ENCODE results near the gene NACAD.

NACAD gene

GRCh38 chr7:45073786-45074527, 14.8 kb downstream of the NACAD start:
- DNase-seq = no peak

DNA sequence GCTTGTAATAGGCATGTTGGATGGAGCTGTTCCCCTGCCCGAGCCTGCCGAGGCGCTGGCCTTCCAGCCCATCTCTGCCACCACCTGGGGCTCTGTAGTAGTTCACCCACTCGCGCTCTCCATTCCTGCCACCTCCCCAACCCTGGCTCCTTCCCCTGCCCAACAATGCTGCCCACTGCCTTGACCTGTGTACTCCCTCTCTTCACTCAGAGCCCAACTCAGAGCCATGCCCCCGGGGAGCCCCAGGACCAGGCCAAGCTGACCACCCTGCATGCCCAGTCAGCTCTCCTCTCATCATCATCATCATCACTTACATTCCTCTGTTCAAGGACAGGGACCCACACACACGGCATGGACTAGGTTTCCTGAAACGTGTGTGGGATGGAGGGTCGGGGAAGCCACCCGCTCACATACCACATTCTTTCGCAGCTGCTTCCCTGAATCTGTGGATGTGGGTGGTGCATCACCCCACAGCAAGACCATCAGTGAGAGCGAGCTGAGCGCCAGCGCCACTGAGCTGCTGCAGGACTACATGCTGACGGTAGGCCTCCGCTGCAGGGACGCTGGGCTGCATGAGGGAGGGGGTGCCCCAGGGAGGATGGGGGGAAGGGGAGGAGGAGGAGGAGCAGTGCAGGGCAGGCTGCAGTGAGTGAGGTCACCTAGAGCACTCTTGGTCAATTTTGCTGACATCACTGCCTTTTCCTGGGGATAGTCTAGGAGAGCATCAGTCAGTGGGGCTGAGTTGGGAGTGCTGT, 15.6 kb downstream of the NACAD start:
- DNase-seq = no peak

GRCh38 chr7:45072131-45073030, 16.4 kb downstream of the NACAD start:
- no peak for DNase-seq

DNA sequence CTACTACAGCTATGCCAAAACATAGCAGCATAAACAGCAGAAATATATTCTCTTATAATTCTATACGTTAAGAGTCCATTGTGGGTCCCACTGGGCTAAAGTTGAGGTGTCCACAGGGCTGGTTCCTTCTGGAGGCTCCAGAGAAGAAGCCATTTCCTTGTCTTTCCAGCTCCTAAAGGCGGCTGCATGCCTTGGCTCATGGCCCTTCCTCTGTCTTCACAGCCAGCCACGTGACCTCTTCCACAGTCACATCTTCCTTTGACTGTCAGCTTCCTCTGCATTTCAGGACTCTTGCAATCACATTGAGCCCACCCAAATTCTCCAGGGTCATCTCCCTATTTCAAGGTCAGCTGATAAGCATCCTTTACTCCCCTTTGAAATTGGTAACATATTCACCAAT, 17.2 kb downstream of the NACAD start:
- DNase-seq = no peak

DNA sequence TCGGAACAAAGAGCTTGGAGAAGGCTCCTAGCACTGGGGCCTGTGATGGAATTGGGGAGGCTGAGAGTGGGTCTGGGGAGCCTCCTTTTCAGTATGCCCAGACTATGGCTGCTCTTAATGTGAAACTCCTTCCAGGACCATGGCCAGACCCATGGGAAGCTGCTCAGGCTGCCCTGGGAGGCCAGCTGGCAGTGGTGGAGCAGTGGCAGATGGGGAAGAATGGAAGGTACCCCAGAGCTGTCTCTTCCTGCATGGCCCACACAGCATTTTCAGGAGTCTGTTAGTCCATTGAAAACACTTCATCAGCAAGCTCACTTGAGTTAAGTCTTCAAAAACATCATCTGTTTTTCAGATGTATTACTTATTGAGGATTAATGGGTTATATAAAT, 18.5 kb downstream of the NACAD start:
- DNase-seq = no peak

DNA sequence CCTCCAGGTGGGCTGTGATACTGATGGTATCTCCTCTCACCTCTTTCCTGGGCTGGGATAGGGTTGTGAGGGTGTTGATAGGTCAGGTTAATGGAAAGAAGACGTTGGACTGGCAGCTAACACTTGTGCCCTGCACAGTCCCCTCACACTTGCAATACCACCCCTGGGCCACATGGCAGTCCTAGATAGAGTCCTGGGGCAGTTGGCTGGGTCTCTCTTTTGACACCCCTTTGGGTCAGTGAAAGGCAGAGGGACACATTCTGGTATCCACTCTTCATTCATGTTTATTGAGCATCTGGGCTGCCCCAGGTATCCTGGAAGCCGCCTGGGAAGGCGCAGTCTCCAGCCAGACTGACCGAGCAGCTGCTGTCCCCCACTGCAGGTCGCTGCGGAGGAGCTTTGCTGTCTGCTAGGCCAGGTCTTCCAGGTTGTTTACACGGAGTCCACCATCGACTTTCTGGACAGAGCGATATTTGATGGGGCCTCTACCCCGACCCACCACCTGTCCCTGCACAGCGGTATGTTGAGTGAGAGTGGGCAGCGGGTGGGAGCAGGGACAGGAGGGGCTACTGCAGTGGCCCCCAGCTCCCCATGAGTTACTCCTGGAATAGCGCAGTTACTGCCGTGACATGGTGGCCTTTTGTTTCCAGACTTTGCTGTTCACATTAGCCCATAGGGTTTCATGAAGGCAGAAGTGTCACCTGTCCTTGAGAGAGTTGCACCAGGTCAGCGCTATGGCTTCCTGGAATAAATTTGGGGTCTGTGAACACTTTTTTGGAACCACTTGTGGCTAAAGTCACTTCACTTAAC, 19.1 kb downstream of the NACAD start:
- DNase-seq = no peak

DNA sequence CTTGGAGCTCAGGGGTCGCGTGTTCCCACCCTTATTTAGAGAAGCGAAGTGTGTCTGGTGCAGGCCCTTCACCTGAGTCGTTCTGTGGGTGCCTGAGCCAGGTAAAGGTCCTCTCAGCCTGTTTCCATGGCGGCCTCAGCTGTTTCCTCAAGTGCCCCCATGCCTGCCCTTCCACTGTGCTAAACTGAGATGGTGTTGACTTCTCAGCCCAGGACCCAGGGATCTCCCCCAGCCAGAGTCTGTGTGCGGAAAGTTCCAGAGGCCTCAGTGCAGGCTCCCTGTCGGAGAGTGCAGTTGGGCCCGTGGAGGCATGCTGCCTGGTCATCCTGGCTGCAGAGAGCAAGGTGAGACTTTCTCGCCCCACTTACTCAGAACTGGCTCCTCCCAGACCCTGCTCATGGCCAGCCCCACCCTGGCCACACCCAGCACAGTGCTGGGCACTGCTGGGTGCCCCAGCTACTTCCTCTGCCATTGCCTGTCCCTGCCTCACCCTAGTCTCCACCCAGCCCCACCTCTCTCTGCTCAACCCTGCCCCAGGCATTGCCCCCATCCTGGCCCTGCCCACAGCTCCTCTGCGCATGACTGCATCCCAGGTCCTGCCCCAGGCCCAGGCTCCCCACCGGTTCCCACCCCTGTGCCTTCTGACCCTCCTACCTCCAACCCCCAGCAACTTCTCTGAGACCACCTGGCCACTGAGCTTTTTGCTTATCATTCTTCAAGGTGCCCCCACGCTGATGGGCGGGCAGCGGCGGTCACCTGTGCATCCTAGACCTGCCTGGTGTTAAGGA, 20.3 kb downstream of the NACAD start:
- no peak for DNase-seq

DNA sequence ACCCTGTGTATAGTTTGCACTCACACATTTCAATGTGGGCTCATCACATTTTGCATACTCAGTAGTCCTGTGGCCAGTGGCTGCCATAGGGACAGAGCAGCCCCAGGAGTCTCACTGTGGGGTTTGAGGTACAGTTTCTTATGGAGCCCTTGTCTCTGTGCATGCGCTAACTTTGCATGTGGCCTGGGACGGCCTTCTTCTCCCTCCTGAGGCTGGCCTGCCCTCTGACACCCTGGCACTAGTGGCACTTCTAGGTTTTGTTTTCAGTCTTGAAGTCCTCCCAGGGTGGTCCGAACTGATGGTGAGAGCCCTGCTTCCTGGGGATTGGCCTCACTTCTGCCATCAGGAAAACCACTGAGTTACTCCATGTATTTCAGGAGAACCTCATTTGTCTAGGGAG, 21.2 kb downstream of the NACAD start:
- DNase-seq = no peak

- no peak for DNase-seq
Observed at GRCh38 chr7:45066409-45066808, 22.4 kb downstream of the NACAD start.

GRCh38 chr7:45065031-45065995, 23.5 kb downstream of the NACAD start:
- DNase-seq = no peak

- DNase-seq = no peak
Observed at GRCh38 chr7:45064047-45064725, 24.6 kb downstream of the NACAD start.

DNA sequence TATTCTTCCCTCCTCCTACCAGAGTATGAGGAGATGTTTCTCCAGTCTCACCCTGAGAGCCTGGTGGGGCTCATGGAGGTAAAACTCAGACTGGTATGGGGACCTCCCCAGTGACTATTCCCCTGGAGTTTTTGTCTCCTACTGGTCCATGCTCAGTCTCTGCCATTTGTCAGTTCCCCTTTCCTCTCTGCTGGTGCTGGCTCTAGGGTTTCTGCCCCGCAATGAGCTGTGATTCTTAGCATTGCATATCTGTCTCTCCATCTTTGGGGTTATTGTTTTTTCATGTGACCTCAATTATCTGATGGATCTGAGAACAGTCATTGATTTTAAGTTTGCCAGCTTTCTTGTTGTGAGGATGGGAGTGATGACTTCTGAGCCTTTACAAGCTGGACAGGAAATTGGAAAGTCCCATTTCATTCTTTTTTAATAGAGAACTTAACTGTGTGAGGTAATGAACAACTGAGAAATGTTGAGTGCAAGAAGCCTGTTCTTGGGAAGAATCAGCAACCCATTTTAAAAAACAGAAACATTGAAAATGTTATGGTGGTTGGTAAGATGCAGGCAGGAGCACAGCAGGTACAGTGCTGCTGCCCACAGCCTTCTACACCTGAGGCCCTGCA, 26.9 kb downstream of the NACAD start:
- DNase-seq = no peak

- DNase-seq = no peak
Observed at GRCh38 chr7:45061352-45061751, 27.4 kb downstream of the NACAD start.

DNA sequence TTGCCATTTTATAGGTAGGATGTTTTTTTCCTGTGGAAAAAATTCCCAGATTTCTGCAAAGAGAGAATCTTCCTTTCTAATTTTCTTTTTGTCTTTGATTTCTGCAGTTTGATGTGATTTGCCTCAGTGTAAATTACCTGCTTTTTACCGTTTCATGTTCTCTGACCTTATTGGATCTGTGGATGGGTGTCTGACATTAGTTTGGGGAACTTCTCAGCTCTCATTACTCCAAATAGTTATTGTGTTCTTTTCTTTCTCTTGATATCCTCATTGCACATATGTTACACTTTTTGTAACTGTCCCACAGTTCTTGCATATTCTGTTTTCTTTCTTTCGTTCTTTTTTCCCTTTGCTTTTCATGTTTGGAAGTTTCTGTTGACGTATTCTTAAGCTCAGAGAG, 28.5 kb downstream of the NACAD start:
- no peak for DNase-seq

DNA sequence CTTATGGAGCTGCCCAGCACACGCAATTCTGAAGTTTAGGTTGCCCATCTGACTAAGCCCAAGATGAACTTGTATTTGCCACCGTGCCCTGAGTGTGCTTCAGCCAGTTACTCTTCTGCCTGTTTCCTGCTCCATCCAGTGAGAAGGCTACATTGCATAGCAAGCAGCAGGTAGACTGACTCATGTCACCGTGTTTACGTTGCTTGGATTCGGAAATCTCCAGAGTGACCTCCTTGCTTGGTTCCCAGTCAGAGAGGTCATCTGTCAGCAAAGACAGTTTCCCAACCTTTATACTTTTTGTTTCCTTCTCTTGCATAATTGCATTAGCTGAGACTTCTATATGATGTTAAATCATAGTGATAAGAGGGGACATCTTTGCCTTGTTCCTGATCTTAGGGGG, 30.9 kb downstream of the NACAD start:
- no peak for DNase-seq

GRCh38 chr7:45055594-45056219, 33.1 kb downstream of the NACAD start:
- DNase-seq = no peak

- no peak for DNase-seq
Observed at GRCh38 chr7:45055016-45055415, 33.8 kb downstream of the NACAD start.

GRCh38 chr7:45054442-45054841, 34.3 kb downstream of the NACAD start:
- DNase-seq = no peak

- DNase-seq = no peak
Observed at GRCh38 chr7:45053941-45054340, 34.8 kb downstream of the NACAD start.
